GM12875 (cell line): ENCODE measurements around the gene ATG101.

Source experiments
- H3K4me3 ChIP-seq: one replicate; pipeline ENCODE4 v1.5.1; 2011; ENCODE audit warnings: low read depth, low read length, control low read depth
- TF ChIP-seq, protein P1 (sequence below): IDR thresholded peaks from 2 replicates; pipeline ENCODE4 v1.5.1; 2011; ENCODE audit warnings: low read depth, mild to moderate bottlenecking, control low read depth, inconsistent platforms, low read length, moderate library complexity, borderline replicate concordance; ENCODE audit not compliant: insufficient read depth

ATG101 gene

DNA sequence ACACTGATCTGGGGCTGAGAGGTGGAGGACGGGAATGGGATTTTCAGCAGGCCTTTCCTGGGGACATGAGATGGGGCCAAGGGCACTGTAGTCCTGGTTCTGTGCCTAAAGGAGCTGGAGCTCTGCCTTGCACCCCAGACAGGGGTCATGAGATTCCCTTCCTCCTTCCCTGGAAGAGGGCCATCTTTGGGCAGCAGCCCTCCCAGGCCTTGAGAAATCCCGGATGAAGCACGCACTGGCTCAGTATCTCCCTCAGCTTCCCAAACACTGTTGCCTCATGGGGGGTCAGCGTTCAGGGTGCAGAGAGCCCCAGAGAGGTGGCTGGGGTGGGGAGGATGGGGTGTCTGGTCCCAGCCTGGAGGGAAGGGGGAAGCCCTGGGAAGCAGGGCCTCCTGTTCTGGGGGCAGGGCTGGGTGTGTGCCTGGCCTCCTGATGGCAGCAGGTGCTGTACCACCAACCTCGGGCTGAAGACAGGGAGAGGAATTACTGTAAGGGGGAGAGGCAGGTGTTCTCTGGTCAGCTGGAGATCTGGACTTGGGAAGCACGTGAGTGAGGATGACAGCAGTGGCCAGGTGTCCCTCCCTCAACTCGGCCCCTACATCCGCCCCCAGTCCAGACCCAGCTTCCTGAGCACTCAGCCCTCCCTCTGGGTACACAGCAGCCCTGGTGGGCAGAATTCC lies 26.9 kb upstream of the ATG101 start:
- TF ChIP-seq, protein P1, sequence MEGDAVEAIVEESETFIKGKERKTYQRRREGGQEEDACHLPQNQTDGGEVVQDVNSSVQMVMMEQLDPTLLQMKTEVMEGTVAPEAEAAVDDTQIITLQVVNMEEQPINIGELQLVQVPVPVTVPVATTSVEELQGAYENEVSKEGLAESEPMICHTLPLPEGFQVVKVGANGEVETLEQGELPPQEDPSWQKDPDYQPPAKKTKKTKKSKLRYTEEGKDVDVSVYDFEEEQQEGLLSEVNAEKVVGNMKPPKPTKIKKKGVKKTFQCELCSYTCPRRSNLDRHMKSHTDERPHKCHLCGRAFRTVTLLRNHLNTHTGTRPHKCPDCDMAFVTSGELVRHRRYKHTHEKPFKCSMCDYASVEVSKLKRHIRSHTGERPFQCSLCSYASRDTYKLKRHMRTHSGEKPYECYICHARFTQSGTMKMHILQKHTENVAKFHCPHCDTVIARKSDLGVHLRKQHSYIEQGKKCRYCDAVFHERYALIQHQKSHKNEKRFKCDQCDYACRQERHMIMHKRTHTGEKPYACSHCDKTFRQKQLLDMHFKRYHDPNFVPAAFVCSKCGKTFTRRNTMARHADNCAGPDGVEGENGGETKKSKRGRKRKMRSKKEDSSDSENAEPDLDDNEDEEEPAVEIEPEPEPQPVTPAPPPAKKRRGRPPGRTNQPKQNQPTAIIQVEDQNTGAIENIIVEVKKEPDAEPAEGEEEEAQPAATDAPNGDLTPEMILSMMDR, result no peak
- no peak overlapping the region for H3K4me3 ChIP-seq

DNA sequence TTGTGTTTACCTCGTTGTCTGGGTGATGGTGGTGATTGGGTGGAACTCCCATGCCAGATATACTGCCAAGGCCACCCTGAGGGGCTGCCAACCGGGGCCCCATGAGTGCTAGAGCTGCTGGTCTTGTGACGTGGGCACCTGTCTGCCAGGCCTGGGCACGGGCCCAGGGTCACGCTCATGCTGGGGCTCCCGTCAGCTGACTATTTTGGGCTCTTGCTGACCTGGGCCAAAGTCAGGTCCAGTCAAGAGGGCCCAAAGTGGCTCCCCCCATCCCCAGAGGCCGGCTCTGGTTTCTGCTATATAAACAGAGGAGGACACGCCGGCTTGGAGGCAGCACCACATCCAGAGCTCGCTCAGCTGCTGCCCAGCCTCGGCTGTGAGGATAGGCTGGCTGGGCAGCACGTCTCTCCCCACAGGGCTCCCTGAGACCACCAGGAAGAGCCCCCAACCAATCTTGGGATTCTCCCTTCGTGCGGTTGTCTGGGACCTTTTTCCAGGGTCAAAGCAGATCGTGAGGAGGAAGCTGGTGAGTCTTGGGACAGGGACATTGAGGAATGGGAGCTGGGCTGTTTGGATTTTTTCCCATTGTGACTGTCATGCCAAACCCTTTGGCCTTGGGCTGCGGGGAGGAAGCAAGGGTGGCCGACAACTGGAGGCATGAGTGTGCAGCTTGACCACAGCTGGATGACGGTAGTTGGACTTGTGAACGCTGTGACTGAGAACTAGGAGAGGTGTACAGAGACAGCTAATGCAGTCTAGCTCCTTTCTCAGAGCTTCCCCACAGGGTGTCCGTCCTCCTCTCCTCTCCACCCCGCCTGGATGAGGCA lies 26.2 kb upstream of the ATG101 start:
- H3K4me3 ChIP-seq, result no peak overlapping the region
- TF ChIP-seq, protein P1, result no peak

DNA sequence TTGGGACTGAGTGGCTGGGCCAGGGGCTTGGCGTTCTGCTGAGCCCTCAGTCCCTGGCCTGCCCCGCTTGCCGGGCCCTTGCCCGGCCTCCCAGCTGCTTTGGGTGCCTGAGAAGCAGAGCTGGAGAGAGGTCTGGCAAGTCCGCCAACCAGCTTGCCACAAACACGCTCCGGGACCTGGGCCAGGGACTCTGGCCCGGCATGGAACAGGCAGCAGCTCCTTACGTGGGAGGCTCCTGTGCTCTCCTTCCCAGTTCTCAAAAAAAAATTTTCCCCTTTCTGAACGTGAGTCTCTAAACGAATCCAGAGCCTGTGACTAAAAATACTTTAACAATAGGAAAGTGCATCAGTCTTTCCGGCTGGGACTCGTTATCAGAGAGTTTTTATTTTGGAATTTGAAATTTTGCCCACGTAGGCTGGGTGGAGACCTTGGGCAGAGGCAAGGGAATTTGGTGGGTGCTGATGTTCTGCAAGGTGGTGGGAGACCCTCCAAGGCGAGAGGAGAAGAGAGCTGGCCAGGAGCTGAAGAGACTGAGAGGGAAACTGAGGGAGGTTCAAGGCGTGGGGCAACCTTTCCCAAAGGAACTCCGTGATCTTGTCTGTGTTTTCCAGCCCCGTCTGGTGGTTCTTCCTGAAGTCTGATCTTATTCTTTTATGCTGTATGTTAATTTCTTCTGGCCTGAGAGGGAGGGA lies 25.3 kb upstream of the ATG101 start:
- no peak overlapping the region for H3K4me3 ChIP-seq
- TF ChIP-seq, protein P1, result no peak

DNA sequence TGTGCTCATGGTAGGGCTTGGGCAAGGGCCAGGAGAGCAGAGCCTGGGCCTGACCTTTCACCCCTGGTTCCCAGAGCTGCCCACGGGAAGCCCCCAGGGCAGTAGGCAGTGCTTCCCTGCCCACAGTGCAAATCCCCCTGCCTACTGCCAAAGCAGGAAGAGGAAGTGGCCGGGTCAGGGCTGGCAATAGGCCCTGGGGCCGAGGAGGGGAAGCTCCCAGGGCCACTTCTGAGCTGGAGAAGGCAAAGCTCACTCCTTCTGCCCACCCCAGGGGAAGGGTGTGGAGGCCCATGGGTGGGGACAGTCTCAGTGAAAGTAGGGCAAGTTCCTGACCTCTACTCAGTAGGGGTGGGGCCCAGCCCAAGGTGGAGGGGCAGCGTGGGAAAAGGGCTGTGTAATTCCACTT lies 24.0 kb upstream of the ATG101 start:
- H3K4me3 ChIP-seq, result no peak overlapping the region
- TF ChIP-seq, protein P1, result no peak

DNA sequence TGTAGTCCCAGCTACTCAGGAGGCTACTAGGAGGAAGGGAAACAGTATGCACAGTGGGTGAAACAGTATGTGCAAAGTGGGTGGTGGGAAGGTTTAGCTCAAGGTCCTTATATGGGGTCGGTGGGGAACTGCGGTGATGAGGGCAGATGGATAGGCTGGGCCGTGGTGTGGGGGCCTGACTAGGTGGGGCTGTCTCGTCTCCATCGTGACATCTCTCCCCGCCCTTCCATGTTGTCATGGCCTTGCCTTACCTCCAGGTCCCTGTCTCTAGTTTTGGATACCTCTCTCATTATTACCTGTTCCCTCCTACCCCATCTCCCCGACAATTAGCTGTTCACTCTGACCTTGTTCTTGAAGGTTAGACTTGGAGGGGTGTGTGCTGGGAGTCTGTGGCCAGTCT lies 22.9 kb upstream of the ATG101 start:
- TF ChIP-seq, protein P1, result no peak
- no peak overlapping the region for H3K4me3 ChIP-seq

DNA sequence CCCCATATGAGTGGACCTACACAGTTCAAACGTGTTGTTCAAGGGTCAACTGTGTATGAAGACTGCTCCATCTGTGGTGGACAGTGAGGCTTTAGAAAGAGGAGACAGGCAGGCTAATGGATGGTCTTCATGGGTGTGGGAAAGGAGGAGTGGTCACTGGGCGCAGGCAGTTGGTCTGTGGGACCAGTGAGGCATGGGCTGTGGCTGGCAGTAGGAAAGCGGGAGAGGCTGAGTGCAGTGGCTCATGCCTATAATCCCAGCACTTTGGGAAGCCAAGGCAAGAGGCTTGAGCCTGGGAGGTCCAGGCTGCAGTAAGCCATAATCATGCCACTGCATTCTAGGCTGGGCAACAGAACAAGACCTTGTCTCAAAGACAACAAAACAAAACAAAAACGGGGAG lies 20.5 kb upstream of the ATG101 start:
- TF ChIP-seq, protein P1, result no peak
- H3K4me3 ChIP-seq, result no peak overlapping the region
